ENCODE measurements around the gene C4B.
"Not testable (repeated sequence)": the region's sequence is repeated elsewhere in the genome, so short reads cannot be mapped to it uniquely, and the experiment has no call there.

Gene C4B

DNA sequence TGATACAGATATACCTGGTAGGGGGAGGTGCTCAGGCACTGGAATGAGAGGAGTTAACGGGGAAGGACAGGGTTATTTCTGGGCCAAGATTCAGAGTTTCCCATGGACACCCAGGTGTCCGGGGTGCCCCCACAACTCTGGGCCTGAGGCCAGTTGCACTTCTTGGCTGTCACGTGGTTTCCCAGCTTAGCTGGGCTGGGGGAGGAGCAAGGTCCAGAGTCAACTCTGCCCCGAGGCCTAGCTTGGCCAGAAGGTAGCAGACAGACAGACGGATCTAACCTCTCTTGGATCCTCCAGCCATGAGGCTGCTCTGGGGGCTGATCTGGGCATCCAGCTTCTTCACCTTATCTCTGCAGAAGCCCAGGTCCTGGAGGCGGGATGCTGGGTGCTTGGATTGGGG is at the start of gene C4B:
TSS of gene C4B (plus strand) at position 249 of the 400 bp plus-strand sequence. CDS start at position 300, 51 bp downstream.
- in situ Hi-C loops (cut with HindIII; ENCODE audit: low sequenced_read_pairs); H3K4me3 ChIP-seq (ENCODE audit: low read depth, low read length); DNase-seq (ENCODE audit: low read depth): not testable (repeated sequence)

DNA sequence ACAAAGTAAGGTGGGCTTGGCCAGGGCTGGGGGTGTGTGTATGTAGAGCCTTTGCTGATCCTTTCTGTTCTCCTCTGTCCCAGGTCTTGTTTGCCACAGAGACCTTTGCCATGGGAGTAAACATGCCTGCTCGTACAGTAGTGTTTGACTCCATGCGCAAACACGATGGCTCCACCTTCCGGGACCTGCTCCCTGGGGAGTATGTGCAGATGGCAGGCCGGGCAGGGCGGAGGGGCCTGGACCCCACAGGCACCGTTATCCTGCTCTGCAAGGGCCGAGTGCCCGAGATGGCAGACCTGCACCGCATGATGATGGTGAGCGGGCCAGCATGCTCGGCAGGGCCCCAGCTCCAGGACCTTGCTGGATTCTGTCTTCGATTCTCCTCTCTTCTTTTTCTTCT is 48.9 kb upstream of the C4B start:
- no peak for DNase-seq (ENCODE audit: low read depth)
- no peak overlapping the region for H3K4me3 ChIP-seq (ENCODE audit: low read depth, low read length)
- in situ Hi-C loops (cut with HindIII; ENCODE audit: low sequenced_read_pairs) = no loop called here
- TF ChIP-seq, protein P1, sequence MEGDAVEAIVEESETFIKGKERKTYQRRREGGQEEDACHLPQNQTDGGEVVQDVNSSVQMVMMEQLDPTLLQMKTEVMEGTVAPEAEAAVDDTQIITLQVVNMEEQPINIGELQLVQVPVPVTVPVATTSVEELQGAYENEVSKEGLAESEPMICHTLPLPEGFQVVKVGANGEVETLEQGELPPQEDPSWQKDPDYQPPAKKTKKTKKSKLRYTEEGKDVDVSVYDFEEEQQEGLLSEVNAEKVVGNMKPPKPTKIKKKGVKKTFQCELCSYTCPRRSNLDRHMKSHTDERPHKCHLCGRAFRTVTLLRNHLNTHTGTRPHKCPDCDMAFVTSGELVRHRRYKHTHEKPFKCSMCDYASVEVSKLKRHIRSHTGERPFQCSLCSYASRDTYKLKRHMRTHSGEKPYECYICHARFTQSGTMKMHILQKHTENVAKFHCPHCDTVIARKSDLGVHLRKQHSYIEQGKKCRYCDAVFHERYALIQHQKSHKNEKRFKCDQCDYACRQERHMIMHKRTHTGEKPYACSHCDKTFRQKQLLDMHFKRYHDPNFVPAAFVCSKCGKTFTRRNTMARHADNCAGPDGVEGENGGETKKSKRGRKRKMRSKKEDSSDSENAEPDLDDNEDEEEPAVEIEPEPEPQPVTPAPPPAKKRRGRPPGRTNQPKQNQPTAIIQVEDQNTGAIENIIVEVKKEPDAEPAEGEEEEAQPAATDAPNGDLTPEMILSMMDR (IDR thresholded peaks at IDR 0.05; ENCODE audit: low read depth, low read length, missing control alignments) = no peak

DNA sequence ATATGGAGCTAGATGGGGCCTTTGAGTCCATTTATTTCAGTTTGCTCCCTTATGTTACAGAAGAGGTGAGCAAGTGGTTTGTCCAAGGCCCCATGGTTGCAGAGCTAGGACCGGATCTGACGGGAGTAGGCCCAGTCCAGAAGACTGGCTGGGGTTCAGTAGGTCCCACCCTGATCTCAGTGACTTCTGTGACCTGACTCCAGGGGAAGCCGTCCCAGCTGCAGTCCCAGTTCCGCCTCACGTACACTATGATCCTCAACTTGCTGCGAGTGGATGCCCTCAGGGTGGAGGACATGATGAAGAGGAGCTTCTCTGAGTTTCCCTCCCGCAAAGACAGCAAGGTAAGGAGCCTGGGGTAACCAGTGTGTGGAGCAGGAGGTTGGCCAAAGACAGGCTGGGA is 48.1 kb upstream of the C4B start:
- DNase-seq (ENCODE audit: low read depth) = no peak
- no peak overlapping the region for H3K4me3 ChIP-seq (ENCODE audit: low read depth, low read length)
- TF ChIP-seq, protein P1 (IDR thresholded peaks at IDR 0.05; ENCODE audit: low read depth, low read length, missing control alignments) = no peak
- in situ Hi-C loops (cut with HindIII; ENCODE audit: low sequenced_read_pairs) = no loop called here

DNA sequence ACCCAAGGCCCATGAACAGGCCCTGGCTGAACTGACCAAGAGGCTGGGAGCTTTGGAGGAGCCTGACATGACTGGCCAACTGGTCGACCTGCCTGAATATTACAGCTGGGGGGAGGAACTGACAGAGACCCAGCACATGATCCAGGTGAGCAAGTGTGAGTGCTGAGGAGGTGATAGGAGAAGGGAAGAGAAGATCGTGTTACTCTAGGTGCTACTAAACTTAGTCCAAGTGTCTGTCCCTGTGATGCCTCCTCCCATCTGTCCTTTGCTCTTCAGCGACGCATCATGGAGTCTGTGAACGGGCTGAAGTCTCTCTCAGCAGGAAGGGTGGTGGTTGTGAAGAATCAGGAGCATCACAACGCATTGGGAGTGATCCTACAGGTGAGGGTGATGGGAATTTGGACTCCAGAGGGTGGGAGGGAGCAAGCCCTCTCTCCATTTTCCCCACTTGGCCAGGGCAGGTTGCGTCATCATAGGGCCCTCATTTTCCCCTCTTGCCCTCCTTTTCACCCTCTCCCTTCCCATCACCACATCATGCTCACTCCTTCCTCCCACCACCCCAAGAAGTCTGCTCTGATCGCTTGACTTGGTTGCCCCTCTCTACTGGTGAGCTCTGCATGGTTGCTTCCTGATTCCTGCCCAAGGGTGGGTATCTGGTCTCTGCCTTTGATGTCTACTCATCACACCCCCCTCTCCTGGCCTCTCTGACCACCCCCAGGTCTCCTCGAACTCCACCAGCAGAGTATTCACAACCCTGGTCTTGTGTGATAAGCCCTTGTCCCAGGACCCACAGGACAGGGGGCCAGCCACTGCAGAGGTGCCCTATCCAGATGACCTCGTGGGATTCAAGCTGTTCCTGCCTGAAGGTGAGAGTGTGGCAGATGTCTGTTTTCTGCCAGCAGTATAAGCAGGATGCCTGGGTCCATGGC is 47.3 kb upstream of the C4B start:
- in situ Hi-C loops (cut with HindIII; ENCODE audit: low sequenced_read_pairs) = no loop called here
- H3K4me3 ChIP-seq (ENCODE audit: low read depth, low read length) = no peak overlapping the region
- no peak for DNase-seq (ENCODE audit: low read depth)
- TF ChIP-seq, protein P1 (IDR thresholded peaks at IDR 0.05; ENCODE audit: low read depth, low read length, missing control alignments) = no peak

DNA sequence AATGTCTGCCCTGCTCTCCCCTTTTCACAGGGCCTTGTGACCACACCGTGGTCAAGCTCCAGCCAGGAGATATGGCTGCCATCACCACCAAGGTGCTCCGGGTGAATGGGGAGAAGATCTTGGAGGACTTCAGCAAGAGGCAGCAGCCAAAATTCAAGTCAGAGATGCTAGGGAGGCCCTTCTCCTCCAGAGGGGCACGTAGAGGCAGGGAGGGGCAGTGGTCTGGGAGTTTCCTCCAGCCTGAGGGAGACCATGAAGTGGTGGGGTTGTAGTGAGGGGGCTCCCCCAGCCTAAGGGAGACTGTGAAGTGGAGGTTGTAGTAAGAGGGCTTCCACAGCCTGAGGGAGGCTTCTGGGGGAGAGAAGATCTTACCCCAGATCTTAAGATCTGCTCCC is 46.7 kb upstream of the C4B start:
- H3K4me3 ChIP-seq (ENCODE audit: low read depth, low read length) = no peak overlapping the region

DNA sequence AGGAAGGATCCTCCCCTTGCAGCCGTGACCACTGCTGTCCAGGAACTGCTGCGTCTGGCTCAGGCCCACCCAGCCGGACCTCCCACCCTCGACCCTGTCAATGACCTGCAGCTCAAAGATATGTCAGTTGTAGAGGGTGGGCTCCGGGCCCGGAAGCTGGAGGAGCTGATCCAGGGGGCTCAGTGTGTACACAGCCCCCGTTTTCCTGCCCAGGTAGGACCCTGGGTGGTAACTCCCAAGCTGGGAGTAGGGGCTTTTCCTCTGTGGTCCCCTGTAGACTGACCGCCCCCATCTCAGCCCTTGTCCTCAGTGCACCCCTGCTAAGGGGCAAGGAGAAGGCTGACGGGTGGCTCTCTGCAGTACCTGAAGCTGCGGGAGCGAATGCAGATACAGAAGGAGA is 46.3 kb upstream of the C4B start:
- in situ Hi-C loops (cut with HindIII; ENCODE audit: low sequenced_read_pairs) = no loop called here
- no peak for DNase-seq (ENCODE audit: low read depth)
- TF ChIP-seq, protein P1 (IDR thresholded peaks at IDR 0.05; ENCODE audit: low read depth, low read length, missing control alignments) = no peak
- no peak overlapping the region for H3K4me3 ChIP-seq (ENCODE audit: low read depth, low read length)

More for the DNA sequence above, 46.7 kb upstream of the C4B start:
- DNase-seq (ENCODE audit: low read depth) = no peak
- in situ Hi-C loops (cut with HindIII; ENCODE audit: low sequenced_read_pairs) = no loop called here
- TF ChIP-seq, protein P1 (IDR thresholded peaks at IDR 0.05; ENCODE audit: low read depth, low read length, missing control alignments) = no peak
